ENCODE measurements around the gene MAD2L1.

MAD2L1 gene

GRCh38 chr4:120059036-120059435 is 7.6 kb downstream of the MAD2L1 start:
- DNase-seq (ENCODE audit: low read depth in 2 of 2), result no peak

- DNase-seq (ENCODE audit: low read depth in 2 of 2), result no peak
Observed at GRCh38 chr4:120057416-120057815, 9.2 kb downstream of the MAD2L1 start.

- DNase-seq (ENCODE audit: low read depth in 2 of 2), result no peak
Observed at GRCh38 chr4:120056246-120056645, 10.4 kb downstream of the MAD2L1 start.

- DNase-seq (ENCODE audit: low read depth in 2 of 2), result no peak
Observed at GRCh38 chr4:120055795-120056194, 10.9 kb downstream of the MAD2L1 start.

GRCh38 chr4:120055162-120055561 is 11.5 kb downstream of the MAD2L1 start:
- DNase-seq (ENCODE audit: low read depth in 2 of 2), result no peak

GRCh38 chr4:120053911-120054310 is 12.7 kb downstream of the MAD2L1 start:
- DNase-seq (ENCODE audit: low read depth in 2 of 2), result no peak

GRCh38 chr4:120052856-120053255 is 13.8 kb downstream of the MAD2L1 start:
- DNase-seq (ENCODE audit: low read depth in 2 of 2), result no peak

GRCh38 chr4:120051253-120051652 is 15.4 kb downstream of the MAD2L1 start:
- no peak for DNase-seq (ENCODE audit: low read depth in 2 of 2)

- DNase-seq (ENCODE audit: low read depth in 2 of 2), result peak; percentile 29 to 45
Observed at GRCh38 chr4:120049732-120050494, 16.7 kb downstream of the MAD2L1 start.

- DNase-seq (ENCODE audit: low read depth in 2 of 2), result no peak
Observed at GRCh38 chr4:120043828-120044227, 22.8 kb downstream of the MAD2L1 start.

GRCh38 chr4:120037411-120037810 is 29.2 kb downstream of the MAD2L1 start:
- DNase-seq (ENCODE audit: low read depth in 2 of 2), result no peak

- no peak for DNase-seq (ENCODE audit: low read depth in 2 of 2)
Observed at GRCh38 chr4:120034913-120035312, 31.7 kb downstream of the MAD2L1 start.

- no peak for DNase-seq (ENCODE audit: low read depth in 2 of 2)
Observed at GRCh38 chr4:120026853-120027252, 39.8 kb downstream of the MAD2L1 start.

GRCh38 chr4:120025516-120025915 is 41.1 kb downstream of the MAD2L1 start:
- DNase-seq (ENCODE audit: low read depth in 2 of 2), result no peak

- DNase-seq (ENCODE audit: low read depth in 2 of 2), result no peak
Observed at GRCh38 chr4:120018786-120019185, 47.9 kb downstream of the MAD2L1 start.

GRCh38 chr4:120017939-120018692 is 48.5 kb downstream of the MAD2L1 start:
- DNase-seq (ENCODE audit: low read depth in 2 of 2), result no peak

- DNase-seq (ENCODE audit: low read depth in 2 of 2), result no peak
Observed at GRCh38 chr4:120011725-120012124, 54.9 kb downstream of the MAD2L1 start.

GRCh38 chr4:120010646-120011045 is 56.0 kb downstream of the MAD2L1 start:
- DNase-seq (ENCODE audit: low read depth in 2 of 2), result no peak

GRCh38 chr4:120009731-120010130 is 56.9 kb downstream of the MAD2L1 start:
- DNase-seq (ENCODE audit: low read depth in 2 of 2), result no peak

GRCh38 chr4:120008957-120009356 is 57.7 kb downstream of the MAD2L1 start:
- DNase-seq (ENCODE audit: low read depth in 2 of 2), result no peak

- no peak for DNase-seq (ENCODE audit: low read depth in 2 of 2)
Observed at GRCh38 chr4:120007896-120008436, 58.7 kb downstream of the MAD2L1 start.

- no peak for DNase-seq (ENCODE audit: low read depth in 2 of 2)
Observed at GRCh38 chr4:120007191-120007871, 59.3 kb downstream of the MAD2L1 start.
